Suprapubic skin (tissue), 4 donors: ENCODE results near the gene CAPRIN2.

Experiments
- CTCF ChIP-seq, 2 donors: fragments of 200-600 bp in 1 of 2; fragments of 450-650 bp in 1 of 2; sonication (generic) in 1 of 2; IDR thresholded peaks; one replicate each; pipeline ENCODE4 v1.5.1; 2016 to 2019; ENCODE audit warnings: antibody characterized with exemption in 2 of 2, mild to moderate bottlenecking in 1 of 2, moderate library complexity in 1 of 2
- POLR2A ChIP-seq, 2 donors: fragments of 450-650 bp; IDR thresholded peaks; one replicate each; pipeline ENCODE4 v1.6.1; 2017; ENCODE audit warnings: antibody characterized with exemption in 2 of 2, mild to moderate bottlenecking in 2 of 2, moderate library complexity in 2 of 2
- POLR2AphosphoS5 ChIP-seq, 3 donors: sonication (generic); formaldehyde crosslinking; IDR thresholded peaks; one replicate each; pipeline ENCODE4 v1.6.1; 2017; ENCODE audit warnings: antibody characterized with exemption in 3 of 3

- no peak for TF ChIP-seq CTCF (IDR thresholded peaks at IDR 0.05)
- no peak for TF ChIP-seq POLR2A (IDR thresholded peaks at IDR 0.05)
- TF ChIP-seq POLR2AphosphoS5 (IDR thresholded peaks at IDR 0.05): no peak
Measured at GRCh38 chr12:30752255-30752654, 2.5 kb downstream of the CAPRIN2 start.
